Astrocyte of the spinal cord (primary cell): ENCODE measurements around the gene ANKRD10.

Source experiments
- DNase-seq: peaks from one replicate; pipeline ENCODE4 v3.0.0; 2011; ENCODE audit warnings: low read depth, low spot score
- H3K4me3 ChIP-seq: 2 replicates; pipeline ENCODE4 v1.5.1; 2011; ENCODE audit warnings: low read depth, mild to moderate bottlenecking, low read length, moderate library complexity
- CTCF ChIP-seq: IDR thresholded peaks from 2 replicates; pipeline ENCODE4 v1.5.1; 2012; ENCODE audit warnings: low read depth, mild to moderate bottlenecking, low read length, inconsistent platforms
- in situ Hi-C: cut with HindIII; loops from 2 replicates; pipeline ENCODE4 v1.10.0; 2017; ENCODE audit warnings: low sequenced_read_pairs

The ANKRD10 gene

GRCh38 chr13:110853235-110853721, 61.6 kb downstream of the ANKRD10 start:
- no peak for DNase-seq
- in situ Hi-C loops, result no loop called here
- H3K4me3 ChIP-seq, result no peak overlapping the region
- no peak for TF ChIP-seq CTCF

GRCh38 chr13:110850840-110851239, 64.0 kb downstream of the ANKRD10 start:
- no peak overlapping the region for H3K4me3 ChIP-seq
- no peak for DNase-seq
- in situ Hi-C loops, result no loop called here
- no peak for TF ChIP-seq CTCF

GRCh38 chr13:110850006-110850405, 64.9 kb downstream of the ANKRD10 start:
- no peak overlapping the region for H3K4me3 ChIP-seq
- in situ Hi-C loops, result no loop called here
- no peak for DNase-seq
- no peak for TF ChIP-seq CTCF

GRCh38 chr13:110845520-110845919, 69.3 kb downstream of the ANKRD10 start:
- DNase-seq, result no peak
- TF ChIP-seq CTCF, result no peak
- H3K4me3 ChIP-seq, result no peak overlapping the region
- in situ Hi-C loops, result no loop called here

GRCh38 chr13:110841846-110842245, 73.0 kb downstream of the ANKRD10 start:
- TF ChIP-seq CTCF, result no peak
- in situ Hi-C loops, result no loop called here
- no peak overlapping the region for H3K4me3 ChIP-seq
- no peak for DNase-seq

- in situ Hi-C loops, result no loop called here
- DNase-seq, result no peak
- TF ChIP-seq CTCF, result no peak
- no peak overlapping the region for H3K4me3 ChIP-seq
Measured at GRCh38 chr13:110841406-110841805, 73.5 kb downstream of the ANKRD10 start.
